CD8-positive, alpha-beta memory T cell (primary cell): Measurements from ENCODE around the gene RAD51B. TPM values are rescaled to one million over a fixed set of nuclear protein-coding genes. Genes with fewer than 3 reads are reported as not detected.
"Not testable (repeated sequence)": the region's sequence is repeated elsewhere in the genome, so short reads cannot be mapped to it uniquely, and the experiment has no call there.

Experiments
- CTCF ChIA-PET: fragments of 350-600 bp; sonication (Branson Sonifier 250); formaldehyde crosslinking; loops from one replicate; lab custom pipeline; 2021; ENCODE audit warnings: antibody characterized with exemption; lab: Charles Lee
- POLR2A ChIA-PET: fragments of 350-600 bp; sonication (Branson Sonifier 250); formaldehyde crosslinking; loops from one replicate; lab custom pipeline; 2021; ENCODE audit warnings: antibody characterized with exemption; lab: Charles Lee
- DNase-seq, 5 donors: peaks; one replicate each; pipeline versions ENCODE4 v3.0.0 to v3.0.0-alpha.2; 2020 to 2022; ENCODE audit warnings: mixed read lengths in 1 of 5
- H3K27ac ChIP-seq: one replicate; pipeline ENCODE4 v1.7.0; 2013; ENCODE audit warnings: low read depth, mild to moderate bottlenecking, low read length, moderate library complexity
- H3K27me3 ChIP-seq: 2 replicates; pipeline ENCODE4 v1.7.0; 2013; ENCODE audit warnings: low read length, mild to moderate bottlenecking; ENCODE audit not compliant: insufficient read depth, poor library complexity, severe bottlenecking
- H3K36me3 ChIP-seq: 2 replicates; pipeline ENCODE4 v1.7.0; 2013; ENCODE audit warnings: mild to moderate bottlenecking, low read length, moderate library complexity; ENCODE audit not compliant: insufficient read depth
- H3K4me1 ChIP-seq: 2 replicates; pipeline ENCODE4 v1.7.0; 2013; ENCODE audit warnings: mild to moderate bottlenecking, low read length, moderate library complexity; ENCODE audit not compliant: insufficient read depth
- H3K4me3 ChIP-seq: 2 replicates; pipeline ENCODE4 v1.7.0; 2013; ENCODE audit warnings: mild to moderate bottlenecking, low read length
- H3K9me3 ChIP-seq: 2 replicates; pipeline ENCODE4 v1.7.0; 2013; ENCODE audit warnings: mild to moderate bottlenecking, low read length
- H3K27ac Mint-ChIP-seq, 8 donors: one replicate each; pipeline ENCODE4 v1.8.0; 2020 to 2021; ENCODE audit warnings: mixed read lengths in 8 of 8, mild to moderate bottlenecking in 6 of 8, inconsistent platforms in 3 of 8, moderate library complexity in 3 of 8
- H3K27me3 Mint-ChIP-seq, 2 donors: one replicate each; pipeline ENCODE4 v1.8.0; 2020 to 2021; ENCODE audit warnings: mixed read lengths in 2 of 2, mild to moderate bottlenecking in 1 of 2, moderate library complexity in 1 of 2
- H3K36me3 Mint-ChIP-seq, 3 donors: one replicate each; pipeline ENCODE4 v1.8.0; 2020 to 2021; ENCODE audit warnings: mixed read lengths in 3 of 3, inconsistent platforms in 1 of 3, mild to moderate bottlenecking in 1 of 3
- H3K4me1 Mint-ChIP-seq, 3 donors: one replicate each; pipeline ENCODE4 v1.8.0; 2020 to 2021; ENCODE audit warnings: mixed read lengths in 3 of 3, inconsistent platforms in 1 of 3, mild to moderate bottlenecking in 1 of 3
- H3K4me3 Mint-ChIP-seq, 7 donors: one replicate each; pipeline ENCODE4 v1.8.0; 2020 to 2021; ENCODE audit warnings: mixed read lengths in 7 of 7, mild to moderate bottlenecking in 6 of 7, moderate library complexity in 4 of 7, inconsistent platforms in 2 of 7
- H3K9me3 Mint-ChIP-seq, 5 donors: one replicate each; pipeline ENCODE4 v1.8.0; 2020 to 2022; ENCODE audit warnings: mixed read lengths in 5 of 5, mild to moderate bottlenecking in 3 of 5, moderate library complexity in 2 of 5, inconsistent platforms in 1 of 5
- polyA plus RNA-seq: library from polyadenylated mRNA; unstranded; fragments of 300-500 nt; fragmentation: Illumina TruSeq; gene quantifications from one replicate; pipeline ENCODE4 v1.2.3, GENCODE V29; 2021
- total RNA-seq, 2 experiments: library from RNA; stranded (reverse); gene quantifications; one replicate each; pipeline ENCODE4 v1.2.3, GENCODE V29; 2021

The RAD51B gene
- total and polyA plus RNA-seq, 3 experiments from 2014 or later: 15.7 to 22.9 (median 17.4) TPM

- peaks cover 4 to 12% (median 8%) of the 10 kb centered on the region in 3 donors for H3K36me3 Mint-ChIP-seq
- H3K4me3 Mint-ChIP-seq: no peak overlapping the region
- H3K4me1 ChIP-seq: peaks cover 31% of the 10 kb centered on the region
- no peaks in the 10 kb centered on the region for H3K36me3 ChIP-seq
- no peak overlapping the region for H3K27ac Mint-ChIP-seq
- H3K27ac ChIP-seq: no peak overlapping the region
- H3K9me3 Mint-ChIP-seq: peaks cover 0 to 2% (median 2%) of the 10 kb centered on the region in 5 donors
- CTCF ChIA-PET: interaction anchor here (1.3 kb wide), 1 partner anchor 12 kb away, joined by 3 read pairs; no protein-coding TSS in a partner anchor
- no peak for DNase-seq
- no peak overlapping the region for H3K4me3 ChIP-seq
- H3K9me3 ChIP-seq: no peaks in the 10 kb centered on the region
- peaks cover 17 to 26% (median 20%) of the 10 kb centered on the region in 3 donors for H3K4me1 Mint-ChIP-seq
- peaks cover 0 to 2% of the 10 kb centered on the region in 2 donors for H3K27me3 Mint-ChIP-seq
- H3K27me3 ChIP-seq: no peaks in the 10 kb centered on the region
- POLR2A ChIA-PET: no interaction called here
These were observed 477.5 kb downstream of the RAD51B start for GRCh38 chr14:68297039-68297438.

- no peak for DNase-seq
- Mint-ChIP-seq H3K27ac (no peak overlapping the region), H3K4me1 (peaks cover 10 to 17% (median 11%) of the 10 kb centered on the region in 3 donors), H3K9me3 (peaks cover 0 to 10% (median 6%) of the 10 kb centered on the region in 5 donors), H3K4me3 (no peak overlapping the region), H3K27me3 (peaks cover 0 to 5% of the 10 kb centered on the region in 2 donors), H3K36me3 (peaks cover 6 to 22% (median 12%) of the 10 kb centered on the region in 3 donors)
- Histone ChIP-seq H3K36me3 (no peaks in the 10 kb centered on the region), H3K27ac (no peak overlapping the region), H3K4me1 (peaks cover 21% of the 10 kb centered on the region), H3K9me3 (no peaks in the 10 kb centered on the region), H3K27me3 (no peaks in the 10 kb centered on the region), H3K4me3 (no peak overlapping the region)
- ChIA-PET POLR2A (no interaction called here), CTCF (interaction anchor here (1.3 kb wide), 1 partner anchor 13 kb away, joined by 3 read pairs; no protein-coding TSS in a partner anchor)
These were observed 478.4 kb downstream of the RAD51B start for GRCh38 chr14:68297876-68298468.

GRCh38 chr14:68300608-68301007 is 481.0 kb downstream of the RAD51B start:
- Mint-ChIP-seq H3K27ac (peak overlapping the region in 1 of 8 donors; percentile 5), H3K4me1 (peaks cover 2 to 4% (median 2%) of the 10 kb centered on the region in 3 donors)

GRCh38 chr14:68301219-68301618 is 481.6 kb downstream of the RAD51B start:
- DNase-seq: no peak
- Mint-ChIP-seq H3K36me3 (peaks cover 6 to 22% (median 7%) of the 10 kb centered on the region in 3 donors), H3K9me3 (peaks cover 0 to 10% (median 6%) of the 10 kb centered on the region in 5 donors), H3K4me3 (no peak overlapping the region), H3K4me1 (peaks cover 0 to 1% (median 0%) of the 10 kb centered on the region in 3 donors), H3K27me3 (peaks cover 0 to 7% of the 10 kb centered on the region in 2 donors), H3K27ac (no peak overlapping the region)
- Histone ChIP-seq H3K27me3 (no peaks in the 10 kb centered on the region), H3K4me3 (no peak overlapping the region), H3K4me1 (no peaks in the 10 kb centered on the region), H3K27ac (no peak overlapping the region), H3K36me3 (no peaks in the 10 kb centered on the region), H3K9me3 (no peaks in the 10 kb centered on the region)
- ChIA-PET CTCF (no interaction called here), POLR2A (interaction anchor here (0.7 kb wide), 1 partner anchor 15 kb away, joined by 7 read pairs; no protein-coding TSS in a partner anchor)

More at GRCh38 chr14:68300608-68301007, 481.0 kb downstream of the RAD51B start:
- no peak for DNase-seq
- Mint-ChIP-seq H3K27me3 (peaks cover 0 to 7% of the 10 kb centered on the region in 2 donors), H3K4me3 (no peak overlapping the region), H3K9me3 (peaks cover 0 to 10% (median 6%) of the 10 kb centered on the region in 5 donors), H3K36me3 (peaks cover 6 to 22% (median 7%) of the 10 kb centered on the region in 3 donors)
- Histone ChIP-seq H3K4me1 (peaks cover under 1% of the 10 kb centered on the region), H3K27ac (no peak overlapping the region), H3K27me3 (no peaks in the 10 kb centered on the region), H3K4me3 (no peak overlapping the region), H3K9me3 (no peaks in the 10 kb centered on the region), H3K36me3 (no peaks in the 10 kb centered on the region)
- ChIA-PET POLR2A (interaction anchor here (0.7 kb wide), 1 partner anchor 14 kb away, joined by 7 read pairs; no protein-coding TSS in a partner anchor), CTCF (no interaction called here)

- H3K9me3 ChIP-seq, DNase-seq, H3K4me1 Mint-ChIP-seq, H3K4me3 Mint-ChIP-seq, H3K27me3 Mint-ChIP-seq, H3K27ac ChIP-seq, H3K27me3 ChIP-seq, H3K27ac Mint-ChIP-seq, CTCF ChIA-PET, H3K4me1 ChIP-seq, H3K4me3 ChIP-seq, POLR2A ChIA-PET, H3K36me3 ChIP-seq, H3K9me3 Mint-ChIP-seq: not testable (repeated sequence)
- H3K36me3 Mint-ChIP-seq: peaks cover 6 to 22% (median 7%) of the 10 kb centered on the region in 3 donors
These were observed 483.4 kb downstream of the RAD51B start for GRCh38 chr14:68302938-68303337.

- ChIA-PET CTCF (no interaction called here), POLR2A (no interaction called here)
- Histone ChIP-seq H3K27ac (no peak overlapping the region), H3K9me3 (no peaks in the 10 kb centered on the region), H3K27me3 (no peaks in the 10 kb centered on the region), H3K36me3 (no peaks in the 10 kb centered on the region), H3K4me1 (no peaks in the 10 kb centered on the region), H3K4me3 (no peak overlapping the region)
- DNase-seq: no peak
- Mint-ChIP-seq H3K9me3 (peaks cover 0 to 10% (median 6%) of the 10 kb centered on the region in 5 donors), H3K27ac (peak overlapping the region in 1 of 8 donors; percentile 66), H3K27me3 (peaks cover 0 to 7% of the 10 kb centered on the region in 2 donors), H3K4me3 (no peak overlapping the region), H3K4me1 (peaks cover 0 to 16% (median 2%) of the 10 kb centered on the region in 3 donors), H3K36me3 (peaks cover 6 to 16% (median 7%) of the 10 kb centered on the region in 3 donors)
These were observed 486.2 kb downstream of the RAD51B start for GRCh38 chr14:68305738-68306137.

- no peaks in the 10 kb centered on the region for H3K27me3 ChIP-seq
- H3K4me3 ChIP-seq: no peak overlapping the region
- no peak overlapping the region for H3K27ac ChIP-seq
- ChIA-PET POLR2A (no interaction called here), CTCF (no interaction called here)
- no peaks in the 10 kb centered on the region for H3K9me3 ChIP-seq
- peaks cover 3 to 12% (median 7%) of the 10 kb centered on the region in 3 donors for H3K36me3 Mint-ChIP-seq
- peaks cover 0 to 7% of the 10 kb centered on the region in 2 donors for H3K27me3 Mint-ChIP-seq
- DNase-seq: no peak
- H3K9me3 Mint-ChIP-seq: peaks cover 0 to 10% (median 6%) of the 10 kb centered on the region in 5 donors
- H3K4me1 ChIP-seq: no peaks in the 10 kb centered on the region
- no peak overlapping the region for H3K4me3 Mint-ChIP-seq
- no peak overlapping the region for H3K27ac Mint-ChIP-seq
- H3K4me1 Mint-ChIP-seq: peaks cover 0 to 22% (median 2%) of the 10 kb centered on the region in 3 donors
- no peaks in the 10 kb centered on the region for H3K36me3 ChIP-seq
These were observed 486.8 kb downstream of the RAD51B start for GRCh38 chr14:68306265-68306933.
